Rectal smooth muscle tissue (tissue), 1 donor: ENCODE results near the gene GREB1.

Experiments used
- H3K27ac ChIP-seq: one replicate; pipeline ENCODE4 v1.7.0; 2013; ENCODE audit warnings: low read depth, low read length, inconsistent platforms
- H3K27me3 ChIP-seq: one replicate; pipeline ENCODE4 v1.7.0; 2013; ENCODE audit warnings: low read length; ENCODE audit not compliant: control insufficient read depth, insufficient read depth
- H3K36me3 ChIP-seq: one replicate; pipeline ENCODE4 v1.7.0; 2013; ENCODE audit warnings: low read length; ENCODE audit not compliant: control insufficient read depth, insufficient read depth
- H3K4me1 ChIP-seq: one replicate; pipeline ENCODE4 v1.7.0; 2013; ENCODE audit warnings: low read length; ENCODE audit not compliant: control insufficient read depth, insufficient read depth
- H3K4me3 ChIP-seq: one replicate; pipeline ENCODE4 v1.7.0; 2013; ENCODE audit warnings: low read length
- H3K9ac ChIP-seq: one replicate; pipeline ENCODE4 v1.7.0; 2013; ENCODE audit warnings: low read length

The GREB1 gene

DNA sequence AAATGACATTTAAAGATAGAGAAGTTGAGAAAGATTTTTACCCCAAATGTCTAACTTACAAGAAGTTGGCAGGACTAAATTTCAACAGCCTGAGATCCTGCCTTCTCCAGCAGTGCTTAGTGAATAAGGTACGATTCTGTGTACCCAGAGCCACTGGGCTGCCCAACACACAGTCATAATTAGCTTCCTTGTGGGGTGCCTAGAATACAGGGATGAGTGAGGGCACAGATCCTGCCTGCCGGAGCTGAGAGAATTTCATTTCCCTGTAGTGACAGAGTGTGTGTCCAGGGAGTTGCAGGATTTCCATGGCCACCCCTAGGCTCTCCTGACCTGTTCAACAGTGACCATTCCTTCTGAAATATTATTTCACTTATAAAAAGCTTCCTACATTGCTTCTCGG is 27.0 kb downstream of the GREB1 start:
- Histone ChIP-seq H3K36me3 (no peaks in the 10 kb centered on the region), H3K4me3 (no peak overlapping the region), H3K9ac (no peak overlapping the region), H3K27ac (no peak overlapping the region), H3K4me1 (no peaks in the 10 kb centered on the region), H3K27me3 (no peaks in the 10 kb centered on the region)

DNA sequence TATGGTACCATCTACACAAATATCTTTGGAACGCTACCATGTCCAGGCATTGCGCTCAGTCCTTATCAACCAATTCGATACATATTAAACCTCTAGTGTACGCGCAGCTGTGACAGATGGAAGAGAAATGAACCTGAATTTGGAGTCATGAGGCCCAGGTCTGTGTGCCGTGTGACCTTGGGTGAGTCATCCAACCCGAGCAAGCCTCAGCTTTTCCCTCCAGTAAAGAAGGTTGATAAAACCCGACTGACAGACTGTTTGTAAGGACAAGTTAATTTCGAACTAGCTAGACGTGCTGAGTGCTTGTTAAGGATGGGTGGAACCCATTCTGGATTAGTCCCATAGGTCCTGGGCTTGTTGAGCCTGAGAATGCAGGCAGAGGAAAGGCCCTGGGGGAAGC is 28.2 kb downstream of the GREB1 start:
- no peak overlapping the region for H3K4me3 ChIP-seq
- H3K4me1 ChIP-seq = no peaks in the 10 kb centered on the region
- H3K27me3 ChIP-seq = no peaks in the 10 kb centered on the region
- H3K27ac ChIP-seq = no peak overlapping the region
- H3K9ac ChIP-seq = no peak overlapping the region
- H3K36me3 ChIP-seq = no peaks in the 10 kb centered on the region

DNA sequence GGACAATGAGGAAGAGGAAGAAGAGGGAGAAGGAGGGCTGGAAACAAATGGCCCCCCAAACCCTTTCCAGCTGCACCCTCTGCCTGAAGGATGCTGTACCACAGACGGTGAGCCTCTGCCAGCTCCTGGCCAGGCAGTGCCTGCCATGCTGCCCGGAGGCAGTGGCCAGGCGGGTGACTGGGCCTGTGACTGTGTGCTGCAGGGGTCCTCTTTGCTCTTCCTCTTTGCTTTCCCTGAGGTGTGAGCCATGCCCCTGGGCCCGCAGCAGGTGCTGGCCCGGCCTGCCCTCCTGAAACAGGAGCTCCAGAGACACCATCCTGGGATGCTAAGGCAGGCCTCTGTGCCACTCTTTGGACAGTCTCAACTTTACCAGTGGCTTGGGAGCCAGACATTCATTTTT is 28.6 kb downstream of the GREB1 start:
- Histone ChIP-seq H3K36me3 (no peaks in the 10 kb centered on the region), H3K4me1 (no peaks in the 10 kb centered on the region), H3K4me3 (no peak overlapping the region), H3K9ac (no peak overlapping the region), H3K27ac (no peak overlapping the region), H3K27me3 (no peaks in the 10 kb centered on the region)

DNA sequence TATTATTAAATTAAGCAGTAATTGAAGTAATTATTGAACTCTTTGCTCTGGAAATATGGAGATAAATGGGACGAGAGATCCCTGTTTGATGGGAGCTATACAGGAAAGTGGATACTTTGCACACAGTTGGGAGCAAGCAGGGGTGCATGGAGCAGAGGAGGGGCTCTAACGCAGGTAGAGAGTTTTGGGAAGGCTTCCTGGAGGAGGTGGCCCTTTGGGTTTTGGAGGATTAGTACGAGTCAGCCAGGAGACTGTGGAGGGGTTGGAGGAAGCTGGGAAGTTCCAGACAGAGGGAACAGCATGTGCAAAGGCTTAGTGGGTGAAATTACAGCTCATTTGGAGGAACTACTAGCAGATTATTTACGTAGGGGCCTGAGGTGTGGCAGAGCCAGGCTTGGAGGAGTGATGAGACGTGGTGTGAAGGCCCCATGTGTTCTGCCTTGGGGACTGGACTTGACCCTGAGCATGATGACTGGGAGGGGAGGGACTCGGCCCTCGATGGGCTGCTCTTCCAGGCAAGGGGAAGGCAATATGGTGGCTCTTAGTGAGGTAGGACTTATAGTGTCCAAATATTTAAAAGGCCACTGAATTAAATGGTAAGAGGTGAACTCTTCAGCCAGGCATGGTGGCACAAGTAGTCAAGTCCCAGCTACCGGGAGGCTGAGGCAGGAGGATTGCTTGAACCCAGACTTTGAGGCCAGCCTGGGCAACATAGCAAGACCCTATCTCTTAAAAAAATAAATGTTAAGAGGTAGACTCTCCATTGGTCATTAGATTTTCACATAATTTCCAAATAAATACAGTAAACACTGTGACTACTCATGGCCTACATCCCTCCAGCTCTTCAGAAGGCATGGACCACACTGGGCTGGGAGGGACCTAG is 30.2 kb downstream of the GREB1 start:
- Histone ChIP-seq H3K36me3 (no peaks in the 10 kb centered on the region), H3K4me3 (no peak overlapping the region), H3K27me3 (no peaks in the 10 kb centered on the region), H3K9ac (no peak overlapping the region), H3K27ac (no peak overlapping the region), H3K4me1 (no peaks in the 10 kb centered on the region)

DNA sequence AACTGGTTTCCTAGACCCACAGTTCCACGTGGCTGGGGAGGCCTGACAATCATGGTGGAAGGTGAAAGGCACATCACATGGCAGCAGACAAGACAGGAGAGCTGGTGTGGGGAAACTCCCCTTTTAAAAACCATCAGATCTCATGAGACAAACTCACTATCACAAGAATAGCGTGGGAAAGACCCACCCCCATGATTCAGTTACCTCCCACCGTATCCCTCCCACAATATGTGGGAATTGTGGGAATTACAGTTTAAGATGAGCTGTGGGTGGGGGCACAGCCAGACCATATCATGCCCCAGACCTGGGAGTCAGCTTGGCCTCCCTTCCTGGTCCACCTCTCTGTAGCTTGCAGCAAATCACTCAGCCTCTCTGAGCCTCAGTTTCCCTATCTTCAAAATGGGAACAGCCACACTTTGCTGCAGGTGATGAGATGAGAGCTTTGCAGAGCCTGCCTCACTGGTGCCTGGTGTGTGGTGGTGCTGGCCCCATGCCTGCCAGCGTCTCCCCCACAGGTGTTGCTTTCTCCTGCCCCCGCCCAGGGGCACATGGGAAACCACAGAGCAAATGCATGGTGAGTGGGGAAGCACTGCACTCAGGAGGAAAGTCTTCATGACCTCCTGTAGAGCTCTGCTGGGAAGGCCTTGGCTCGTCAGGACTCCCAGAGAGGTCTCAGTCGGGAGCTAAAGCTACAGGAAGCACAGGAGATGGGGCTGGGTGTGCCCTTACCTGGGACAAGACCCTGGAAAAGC is 31.1 kb downstream of the GREB1 start:
- H3K4me1 ChIP-seq = no peaks in the 10 kb centered on the region
- no peaks in the 10 kb centered on the region for H3K27me3 ChIP-seq
- no peak overlapping the region for H3K27ac ChIP-seq
- no peak overlapping the region for H3K9ac ChIP-seq
- no peak overlapping the region for H3K4me3 ChIP-seq
- no peaks in the 10 kb centered on the region for H3K36me3 ChIP-seq

DNA sequence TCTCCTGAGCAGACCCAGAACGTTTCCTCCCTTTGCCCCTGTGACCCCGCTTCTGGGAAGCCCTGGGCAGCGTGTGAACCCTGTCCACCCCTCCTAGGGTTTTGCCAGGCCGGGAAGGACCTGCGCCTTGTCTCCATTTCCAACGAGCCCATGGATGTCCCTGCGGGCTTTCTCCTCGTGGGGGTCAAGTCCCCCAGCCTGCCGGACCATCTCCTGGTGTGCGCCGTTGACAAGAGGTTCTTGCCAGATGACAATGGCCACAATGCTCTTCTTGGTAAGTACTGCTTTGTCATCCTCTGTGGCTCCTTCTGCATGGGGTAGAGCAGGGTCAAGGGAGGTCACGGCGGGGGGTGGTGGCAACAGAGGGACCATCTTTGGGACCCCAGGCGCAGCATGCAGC is 32.5 kb downstream of the GREB1 start:
- H3K4me1 ChIP-seq = no peaks in the 10 kb centered on the region
- no peaks in the 10 kb centered on the region for H3K27me3 ChIP-seq
- no peak overlapping the region for H3K4me3 ChIP-seq
- H3K27ac ChIP-seq = no peak overlapping the region
- H3K9ac ChIP-seq = no peak overlapping the region
- no peaks in the 10 kb centered on the region for H3K36me3 ChIP-seq

DNA sequence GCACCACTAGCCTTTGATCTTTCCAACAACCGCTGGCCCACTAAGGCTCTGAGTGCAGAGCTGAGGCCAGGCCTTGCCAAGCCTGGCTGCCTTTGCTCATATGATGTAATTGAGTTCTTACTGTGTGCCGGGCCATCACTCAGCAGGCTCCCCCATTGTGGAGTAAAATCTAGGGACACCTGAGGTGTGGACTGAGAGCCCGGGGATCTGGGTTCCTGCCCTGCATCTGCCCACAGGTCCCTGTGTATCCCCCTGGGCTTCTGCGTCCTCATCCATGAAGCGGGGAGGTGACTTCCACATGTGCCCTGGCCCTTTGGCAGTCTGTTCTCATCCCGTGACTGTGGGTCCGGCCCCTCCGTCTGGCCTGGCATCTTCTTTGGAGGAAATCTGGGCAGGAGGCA is 33.8 kb downstream of the GREB1 start:
- Histone ChIP-seq H3K27ac (no peak overlapping the region), H3K4me3 (no peak overlapping the region), H3K9ac (no peak overlapping the region), H3K4me1 (no peaks in the 10 kb centered on the region), H3K27me3 (no peaks in the 10 kb centered on the region), H3K36me3 (no peaks in the 10 kb centered on the region)

DNA sequence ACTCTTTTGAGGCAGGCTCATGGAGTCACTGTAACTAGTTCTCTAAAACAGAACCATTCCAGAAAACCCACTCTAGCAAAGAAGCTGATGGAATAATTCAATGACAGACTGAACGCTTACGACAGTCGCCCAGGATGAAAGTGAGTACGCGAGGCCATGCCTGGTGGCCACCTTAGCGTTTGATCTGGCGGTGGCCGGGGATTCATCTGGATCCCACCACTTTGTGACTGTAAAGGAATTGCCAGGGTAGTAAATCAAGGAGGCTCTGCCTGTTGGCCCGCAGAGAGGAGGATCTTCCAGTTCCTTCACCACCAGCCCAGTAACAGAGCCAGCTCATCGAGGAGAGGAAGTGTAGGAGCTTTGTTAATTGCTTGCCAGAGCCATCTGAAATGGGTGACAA is 34.6 kb downstream of the GREB1 start:
- Histone ChIP-seq H3K4me1 (no peaks in the 10 kb centered on the region), H3K36me3 (no peaks in the 10 kb centered on the region), H3K4me3 (no peak overlapping the region), H3K9ac (no peak overlapping the region), H3K27me3 (no peaks in the 10 kb centered on the region), H3K27ac (no peak overlapping the region)

DNA sequence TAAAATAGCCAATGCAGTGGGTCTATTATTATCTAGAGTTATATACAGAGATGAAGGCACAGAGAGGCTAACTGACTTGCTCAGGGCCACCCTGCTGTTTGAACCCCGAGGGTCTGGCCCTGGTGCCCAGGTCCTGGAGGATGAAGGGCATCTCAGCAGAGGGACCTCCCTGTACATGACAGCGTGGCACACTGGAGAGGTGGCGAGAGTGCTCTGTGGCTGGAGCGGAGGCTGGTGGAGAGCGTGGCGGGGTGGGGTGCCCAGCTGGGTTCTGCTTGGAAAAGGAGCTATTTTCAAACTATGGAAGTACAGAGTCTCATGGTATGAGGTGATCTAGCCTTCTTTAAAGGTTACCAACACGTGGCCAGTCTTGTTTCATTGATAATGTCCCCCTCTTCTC is 35.8 kb downstream of the GREB1 start:
- no peaks in the 10 kb centered on the region for H3K36me3 ChIP-seq
- no peaks in the 10 kb centered on the region for H3K27me3 ChIP-seq
- no peak overlapping the region for H3K27ac ChIP-seq
- H3K4me1 ChIP-seq = peaks cover 4% of the 10 kb centered on the region
- H3K4me3 ChIP-seq = no peak overlapping the region
- no peak overlapping the region for H3K9ac ChIP-seq

DNA sequence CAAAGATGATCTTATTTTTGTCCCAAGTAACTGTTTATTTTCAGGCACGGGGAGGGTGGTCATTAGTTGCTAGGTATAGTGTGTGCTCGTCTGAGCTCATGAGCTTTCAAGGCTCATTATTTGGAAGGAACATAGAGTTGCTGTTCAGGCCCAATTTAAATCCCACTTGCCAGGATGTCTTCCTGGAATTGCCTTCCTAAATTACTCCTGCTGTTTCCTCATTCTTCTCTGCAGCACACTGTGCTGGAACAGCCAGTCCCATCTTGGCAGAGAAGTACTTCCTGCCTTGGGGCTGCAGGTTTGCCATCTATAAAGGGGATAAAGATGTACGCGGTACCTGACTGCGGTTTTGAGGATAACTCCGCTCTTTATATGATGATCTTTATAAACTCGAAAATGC is 37.3 kb downstream of the GREB1 start:
- Histone ChIP-seq H3K4me3 (no peak overlapping the region), H3K27me3 (no peaks in the 10 kb centered on the region), H3K4me1 (peaks cover 4% of the 10 kb centered on the region), H3K9ac (no peak overlapping the region), H3K27ac (no peak overlapping the region), H3K36me3 (no peaks in the 10 kb centered on the region)

DNA sequence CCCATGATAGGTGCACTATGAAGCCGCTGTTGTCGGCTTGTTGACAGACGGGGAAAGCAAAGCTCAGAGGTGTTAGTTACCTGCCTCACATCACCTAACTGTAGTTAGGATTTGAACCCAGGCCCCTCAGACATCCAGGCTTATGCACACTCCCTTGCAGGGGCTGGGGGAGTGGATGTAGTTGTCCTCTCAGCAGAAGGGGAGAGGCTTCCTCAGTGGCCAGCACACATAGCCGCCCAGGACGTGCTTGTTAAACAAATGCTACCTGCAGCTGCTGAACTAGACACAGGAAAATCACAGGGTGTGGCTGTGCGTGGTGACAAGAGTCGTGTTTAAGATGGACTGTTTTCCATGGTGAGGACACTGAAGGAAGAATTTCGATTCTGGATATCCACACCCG is 39.2 kb downstream of the GREB1 start:
- Histone ChIP-seq H3K4me3 (no peak overlapping the region), H3K27ac (no peak overlapping the region), H3K9ac (no peak overlapping the region), H3K4me1 (peaks cover 4% of the 10 kb centered on the region), H3K27me3 (no peaks in the 10 kb centered on the region), H3K36me3 (no peaks in the 10 kb centered on the region)

DNA sequence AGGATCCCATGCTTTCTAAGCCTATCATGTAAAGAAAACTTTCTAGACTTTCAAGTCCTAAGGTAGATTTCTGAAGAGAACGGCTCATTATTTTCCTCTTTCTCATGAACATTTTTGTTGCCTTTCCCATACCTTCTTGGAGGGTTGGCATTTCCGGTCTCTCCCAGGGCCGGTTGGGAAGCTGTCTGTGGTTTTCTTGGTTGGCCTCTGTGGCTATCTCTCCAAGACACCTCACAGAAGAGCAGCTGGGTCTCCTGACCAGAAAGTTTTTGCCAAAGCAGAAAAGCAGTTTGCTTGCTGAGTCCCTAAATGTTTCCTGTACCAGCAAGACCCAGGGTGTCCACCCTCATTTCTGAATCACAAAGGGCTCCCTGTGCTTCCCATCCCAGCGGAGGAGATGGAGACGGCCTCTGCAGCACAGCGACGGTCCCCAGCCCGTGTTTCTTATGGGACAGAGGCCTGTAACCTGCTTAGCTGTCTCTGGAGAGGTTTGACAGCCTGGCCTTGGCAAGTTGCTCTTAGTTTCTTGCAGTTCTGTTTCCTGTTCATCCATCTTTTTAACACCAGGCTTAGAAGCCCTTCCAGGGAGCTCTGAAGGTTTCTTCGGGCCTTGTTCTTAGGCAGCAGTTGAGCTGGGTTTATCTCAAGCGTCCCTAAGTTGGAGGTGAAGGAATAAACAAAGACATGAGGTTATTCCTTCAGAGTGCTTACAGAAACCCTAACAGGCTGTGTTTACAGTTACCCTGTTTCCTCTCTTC is 39.8 kb downstream of the GREB1 start:
- Histone ChIP-seq H3K9ac (no peak overlapping the region), H3K4me1 (peaks cover 4% of the 10 kb centered on the region), H3K27me3 (no peaks in the 10 kb centered on the region), H3K36me3 (no peaks in the 10 kb centered on the region), H3K27ac (peak overlapping the region; percentile 48), H3K4me3 (no peak overlapping the region)
